ENCODE data around the gene ZBTB1.

Gene ZBTB1

DNA sequence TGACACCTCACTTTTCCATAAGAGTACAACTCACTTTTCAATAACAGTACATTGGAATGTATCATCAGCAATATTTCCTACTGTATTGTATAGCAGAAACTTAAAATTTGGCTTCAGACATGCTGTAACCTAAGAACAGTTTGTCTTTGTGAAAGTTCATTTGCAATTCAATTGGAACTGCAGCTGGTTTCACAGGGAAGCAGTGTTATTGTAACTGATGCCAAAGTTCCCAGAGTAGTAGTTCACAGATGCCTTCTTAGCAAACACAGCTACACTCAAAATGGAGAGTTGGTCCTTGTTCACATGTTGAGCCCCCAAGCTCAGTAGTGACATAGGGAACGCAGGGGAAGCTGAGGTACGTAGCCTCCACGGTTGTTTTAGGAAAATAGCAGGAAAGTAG is 68.5 kb downstream of the ZBTB1 start:
- DNase-seq, result no peak

All from CD4-positive, alpha-beta T cell treated with Interleukin-10 for 1 hour (primary cell).